Measurements from ENCODE around the gene GDA. TPM values are rescaled to one million over a fixed set of nuclear protein-coding genes. Genes with fewer than 3 reads are reported as not detected.
"Not testable (repeated sequence)": the region's sequence is repeated elsewhere in the genome, so short reads cannot be mapped to it uniquely, and the experiment has no call there.

GDA gene
- total RNA-seq, 1 donor from 2014 or later, result 0.22 TPM

- H3K27ac Mint-ChIP-seq (ENCODE audit: unreplicated experiment), result no peak overlapping the region
- no peaks in the 10 kb centered on the region for H3K36me3 Mint-ChIP-seq (ENCODE audit: low read depth)
- no peak overlapping the region for H3K4me3 Mint-ChIP-seq (ENCODE audit: unreplicated experiment)
- TF ChIP-seq, protein P1, sequence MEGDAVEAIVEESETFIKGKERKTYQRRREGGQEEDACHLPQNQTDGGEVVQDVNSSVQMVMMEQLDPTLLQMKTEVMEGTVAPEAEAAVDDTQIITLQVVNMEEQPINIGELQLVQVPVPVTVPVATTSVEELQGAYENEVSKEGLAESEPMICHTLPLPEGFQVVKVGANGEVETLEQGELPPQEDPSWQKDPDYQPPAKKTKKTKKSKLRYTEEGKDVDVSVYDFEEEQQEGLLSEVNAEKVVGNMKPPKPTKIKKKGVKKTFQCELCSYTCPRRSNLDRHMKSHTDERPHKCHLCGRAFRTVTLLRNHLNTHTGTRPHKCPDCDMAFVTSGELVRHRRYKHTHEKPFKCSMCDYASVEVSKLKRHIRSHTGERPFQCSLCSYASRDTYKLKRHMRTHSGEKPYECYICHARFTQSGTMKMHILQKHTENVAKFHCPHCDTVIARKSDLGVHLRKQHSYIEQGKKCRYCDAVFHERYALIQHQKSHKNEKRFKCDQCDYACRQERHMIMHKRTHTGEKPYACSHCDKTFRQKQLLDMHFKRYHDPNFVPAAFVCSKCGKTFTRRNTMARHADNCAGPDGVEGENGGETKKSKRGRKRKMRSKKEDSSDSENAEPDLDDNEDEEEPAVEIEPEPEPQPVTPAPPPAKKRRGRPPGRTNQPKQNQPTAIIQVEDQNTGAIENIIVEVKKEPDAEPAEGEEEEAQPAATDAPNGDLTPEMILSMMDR (IDR thresholded peaks at IDR 0.05), result no peak
- no peak for DNase-seq (ENCODE audit: low spot score)
- no peaks in the 10 kb centered on the region for H3K4me1 Mint-ChIP-seq (ENCODE audit: low read depth)
- H3K27me3 Mint-ChIP-seq (ENCODE audit: low read depth), result peaks cover 20% of the 10 kb centered on the region
- H3K9me3 Mint-ChIP-seq (ENCODE audit: low read depth), result no peaks in the 10 kb centered on the region
Observed at GRCh38 chr9:72268961-72269360, 119.7 kb downstream of the GDA start.

DNA sequence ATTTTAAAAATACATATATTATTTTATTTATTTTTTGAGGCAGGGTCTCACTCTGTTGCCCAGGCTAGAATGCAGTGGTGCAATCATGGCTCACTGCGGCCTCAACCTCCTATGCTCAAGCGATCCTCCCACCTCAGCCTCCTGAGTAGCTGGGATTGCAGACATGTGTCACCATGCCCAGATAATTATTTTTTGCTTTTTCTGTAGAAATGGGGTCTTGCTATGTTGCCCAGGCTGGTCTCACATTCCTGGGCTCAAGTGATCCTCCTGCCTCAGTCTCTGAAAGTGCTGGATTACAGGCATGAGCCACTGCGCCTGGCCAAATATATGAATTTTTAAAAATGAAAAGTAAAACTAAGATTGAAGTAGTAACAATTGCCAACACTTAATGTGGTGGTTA, 121.1 kb downstream of the GDA start:
- peaks cover 23% of the 10 kb centered on the region for H3K27me3 Mint-ChIP-seq (ENCODE audit: low read depth)
- H3K4me1 Mint-ChIP-seq (ENCODE audit: low read depth); H3K4me3 Mint-ChIP-seq (ENCODE audit: unreplicated experiment); H3K9me3 Mint-ChIP-seq (ENCODE audit: low read depth); H3K27ac Mint-ChIP-seq (ENCODE audit: unreplicated experiment); H3K36me3 Mint-ChIP-seq (ENCODE audit: low read depth); DNase-seq (ENCODE audit: low spot score): not testable (repeated sequence)

DNA sequence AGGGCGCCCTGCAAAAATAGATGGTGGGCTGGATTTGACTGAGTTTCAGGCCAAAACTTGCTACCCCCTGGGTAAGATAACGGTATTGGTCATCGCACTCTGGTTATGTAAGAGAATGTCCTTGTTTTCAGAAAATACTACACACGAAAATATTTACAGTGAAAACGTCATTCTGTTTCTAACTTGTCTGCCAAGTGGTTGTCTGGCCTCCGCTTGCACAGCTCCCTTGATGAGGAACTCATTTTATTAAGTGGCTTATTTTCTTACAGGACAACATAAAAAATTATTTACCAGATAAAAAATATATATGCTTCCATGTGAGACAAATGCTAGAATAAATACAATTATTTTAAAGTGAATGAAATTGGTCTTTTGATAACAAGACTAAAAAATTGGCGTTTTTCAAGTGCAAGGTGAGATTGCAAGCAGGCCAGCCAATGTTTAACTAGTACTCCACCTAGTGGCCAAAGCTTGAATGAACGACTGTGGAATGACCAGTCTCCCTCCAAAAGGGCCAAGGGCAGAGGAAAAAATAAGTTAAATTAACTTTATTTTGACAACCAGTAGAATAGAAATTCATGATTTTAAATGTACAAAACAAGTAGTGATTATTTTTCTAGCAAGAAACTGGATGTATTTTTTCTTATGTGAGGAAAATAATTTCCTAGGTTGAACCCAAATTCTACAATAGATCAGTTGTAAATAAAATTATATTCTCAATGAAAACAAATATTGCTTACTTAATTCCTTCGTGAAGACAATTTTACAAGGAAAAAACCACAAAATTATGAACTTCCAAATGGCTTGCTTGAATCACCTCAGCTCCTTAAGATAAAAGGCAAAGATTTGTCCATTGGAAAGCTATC, 122.6 kb downstream of the GDA start:
- Mint-ChIP-seq H3K9me3 (ENCODE audit: low read depth) (no peaks in the 10 kb centered on the region), H3K27me3 (ENCODE audit: low read depth) (peaks cover 21% of the 10 kb centered on the region), H3K36me3 (ENCODE audit: low read depth) (no peaks in the 10 kb centered on the region), H3K4me3 (ENCODE audit: unreplicated experiment) (no peak overlapping the region), H3K4me1 (ENCODE audit: low read depth) (no peaks in the 10 kb centered on the region), H3K27ac (ENCODE audit: unreplicated experiment) (no peak overlapping the region)
- TF ChIP-seq, protein P1 (IDR thresholded peaks at IDR 0.05), result peak; percentile 96
- no peak for DNase-seq (ENCODE audit: low spot score)

- Mint-ChIP-seq H3K36me3 (ENCODE audit: low read depth) (no peaks in the 10 kb centered on the region), H3K4me1 (ENCODE audit: low read depth) (no peaks in the 10 kb centered on the region), H3K4me3 (ENCODE audit: unreplicated experiment) (no peak overlapping the region), H3K27me3 (ENCODE audit: low read depth) (peaks cover 20% of the 10 kb centered on the region), H3K27ac (ENCODE audit: unreplicated experiment) (no peak overlapping the region), H3K9me3 (ENCODE audit: low read depth) (no peaks in the 10 kb centered on the region)
- TF ChIP-seq, protein P1 (IDR thresholded peaks at IDR 0.05), result no peak
- DNase-seq (ENCODE audit: low spot score), result no peak
Observed at GRCh38 chr9:72274441-72274840, 125.2 kb downstream of the GDA start.

GRCh38 chr9:72274916-72275315, 125.7 kb downstream of the GDA start:
- Mint-ChIP-seq H3K9me3 (ENCODE audit: low read depth) (no peaks in the 10 kb centered on the region), H3K27ac (ENCODE audit: unreplicated experiment) (no peak overlapping the region), H3K36me3 (ENCODE audit: low read depth) (no peaks in the 10 kb centered on the region), H3K4me3 (ENCODE audit: unreplicated experiment) (no peak overlapping the region), H3K4me1 (ENCODE audit: low read depth) (no peaks in the 10 kb centered on the region), H3K27me3 (ENCODE audit: low read depth) (peaks cover 20% of the 10 kb centered on the region)
- no peak for DNase-seq (ENCODE audit: low spot score)
- TF ChIP-seq, protein P1 (IDR thresholded peaks at IDR 0.05), result no peak

DNA sequence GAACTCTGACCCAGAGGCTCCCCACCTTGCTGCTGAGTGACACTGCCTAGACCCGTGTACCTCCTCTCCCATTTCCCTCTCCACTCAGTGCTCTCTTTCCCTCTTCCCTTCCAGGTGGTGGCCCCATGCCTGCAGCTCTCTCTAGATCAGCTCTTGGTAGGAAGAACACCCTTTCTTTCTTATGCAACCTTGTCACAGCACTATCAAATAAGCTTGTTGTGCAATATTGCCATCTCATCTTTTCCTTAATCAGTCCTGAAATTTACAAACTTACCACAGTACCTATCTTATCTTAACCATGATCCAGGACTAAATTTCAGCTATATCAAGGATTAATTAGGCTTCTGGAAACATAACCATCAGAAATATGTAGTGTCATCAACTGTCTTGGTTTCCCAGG, 127.2 kb downstream of the GDA start:
- no peaks in the 10 kb centered on the region for H3K4me1 Mint-ChIP-seq (ENCODE audit: low read depth)
- peaks cover 20% of the 10 kb centered on the region for H3K27me3 Mint-ChIP-seq (ENCODE audit: low read depth)
- TF ChIP-seq, protein P1 (IDR thresholded peaks at IDR 0.05), result no peak
- no peak overlapping the region for H3K27ac Mint-ChIP-seq (ENCODE audit: unreplicated experiment)
- DNase-seq (ENCODE audit: low spot score), result no peak
- H3K9me3 Mint-ChIP-seq (ENCODE audit: low read depth), result no peaks in the 10 kb centered on the region
- no peaks in the 10 kb centered on the region for H3K36me3 Mint-ChIP-seq (ENCODE audit: low read depth)
- no peak overlapping the region for H3K4me3 Mint-ChIP-seq (ENCODE audit: unreplicated experiment)
